A673 (cell line): ENCODE results near the gene SERINC5. TPM values are rescaled to one million over a fixed set of nuclear protein-coding genes. Genes with fewer than 3 reads are reported as not detected.

ENCODE experiments used
- BruUV-seq: library from RNA; stranded (reverse); fragments of 400-500 nt; replicated peaks from 2 replicates; lab custom pipeline; 2021; lab: Mats Ljungman, UMichigan
- CTCF ChIA-PET: fragments of 300-600 bp; sonication (Branson Sonifier 250); formaldehyde crosslinking; loops from one replicate; lab custom pipeline; 2022; ENCODE audit warnings: antibody characterized with exemption; lab: Charles Lee
- POLR2A ChIA-PET: fragments of 300-600 bp; sonication (Branson Sonifier 250); formaldehyde crosslinking; loops from one replicate; lab custom pipeline; 2022; ENCODE audit warnings: antibody characterized with exemption; ENCODE audit not compliant: low non-redundant PET; lab: Charles Lee
- DNase-seq: peaks from one replicate; pipeline ENCODE4 v3.0.0-alpha.2; 2015; ENCODE audit warnings: low spot score
- H3K27ac ChIP-seq: fragments of 200-600 bp; sonication (generic); 2 replicates; pipeline ENCODE4 v1.5.1; 2016; ENCODE audit warnings: mixed run types, low read depth, mild to moderate bottlenecking, mixed read lengths, antibody characterized with exemption, low read length; ENCODE audit not compliant: poor library complexity, severe bottlenecking
- H3K27me3 ChIP-seq: fragments of 200-600 bp; sonication (generic); replicated peaks from 2 replicates; pipeline ENCODE4 v1.6.1; 2017; ENCODE audit warnings: mixed run types, low read depth, mild to moderate bottlenecking, mixed read lengths, antibody characterized with exemption, low read length; ENCODE audit not compliant: insufficient read depth, poor library complexity
- H3K36me3 ChIP-seq: fragments of 200-600 bp; sonication (generic); 2 replicates; pipeline ENCODE4 v1.6.1; 2016; ENCODE audit warnings: mixed run types, mild to moderate bottlenecking, mixed read lengths, antibody characterized with exemption, low read length; ENCODE audit not compliant: insufficient read depth, poor library complexity, severe bottlenecking
- H3K4me1 ChIP-seq: fragments of 200-600 bp; sonication (generic); 2 replicates; pipeline ENCODE4 v1.6.1; 2017; ENCODE audit warnings: mixed run types, mild to moderate bottlenecking, mixed read lengths, antibody characterized with exemption, low read length; ENCODE audit not compliant: insufficient read depth, poor library complexity, severe bottlenecking
- H3K4me3 ChIP-seq: fragments of 200-600 bp; sonication (generic); 2 replicates; pipeline ENCODE4 v1.5.1; 2016; ENCODE audit warnings: low read depth, mixed run types, mild to moderate bottlenecking, mixed read lengths, low read length; ENCODE audit not compliant: poor library complexity, severe bottlenecking
- H3K9me3 ChIP-seq: fragments of 200-600 bp; sonication (generic); 2 replicates; pipeline ENCODE4 v1.6.1; 2016; ENCODE audit warnings: mixed run types, low read depth, mild to moderate bottlenecking, mixed read lengths, antibody characterized with exemption, low read length; ENCODE audit not compliant: poor library complexity, severe bottlenecking
- EZH2 ChIP-seq: fragments of 200-600 bp; sonication (generic); IDR thresholded peaks from 2 replicates; pipeline ENCODE4 v1.6.1; 2017; ENCODE audit warnings: borderline replicate concordance, low read depth, mild to moderate bottlenecking, mixed read lengths, antibody characterized with exemption, low read length; ENCODE audit not compliant: poor library complexity, severe bottlenecking
- intact Hi-C: fragments of 100-400 bp; cut with micrococcal nuclease; formaldehyde crosslinking; loops from one replicate; pipeline ENCODE4 v1.10.0; 2022; ENCODE audit not compliant: unreplicated experiment
- total RNA-seq: library from RNA; stranded (reverse); gene quantifications from 2 replicates; pipeline ENCODE4 v1.2.3, GENCODE V29; 2021
- TF ChIP-seq, protein P1 (sequence below): fragments of 300-800, 200-600 bp; sonication (generic); conservative IDR thresholded peaks from 2 replicates; pipeline ENCODE4 v1.5.1; 2017; ENCODE audit warnings: low read depth, mild to moderate bottlenecking, antibody characterized with exemption, low read length, moderate library complexity, mixed read lengths

SERINC5 gene
- total RNA-seq, 1 experiment from 2014 or later, result 20.6 TPM

DNA sequence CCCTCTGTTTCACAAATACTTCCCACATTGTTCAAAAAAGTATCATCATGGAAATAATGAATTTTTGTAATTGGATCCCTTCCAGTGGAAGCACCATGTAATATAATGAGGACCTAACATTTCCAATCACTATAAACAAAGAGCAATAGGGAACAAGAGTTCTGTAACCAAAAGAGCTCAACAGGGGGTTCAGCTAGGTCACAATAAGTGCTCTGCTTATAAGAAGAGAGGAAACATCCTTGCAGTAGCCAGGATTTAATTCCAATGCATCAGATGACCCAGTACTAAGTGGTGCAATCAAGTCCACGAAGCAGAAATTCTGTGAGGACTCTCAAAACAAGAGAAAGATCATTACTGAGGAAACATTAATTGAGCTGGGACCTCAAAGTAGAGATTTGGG, 5.9 kb downstream of the SERINC5 start:
- Histone ChIP-seq H3K9me3 (no peaks in the 10 kb centered on the region), H3K4me3 (no peak overlapping the region), H3K27ac (no peak overlapping the region), H3K4me1 (peaks cover 26% of the 10 kb centered on the region), H3K36me3 (no peaks in the 10 kb centered on the region), H3K27me3 (no peaks in the 10 kb centered on the region)
- intact Hi-C loops, result no loop called here
- no TSS peak for BruUV-seq
- TF ChIP-seq, protein P1, sequence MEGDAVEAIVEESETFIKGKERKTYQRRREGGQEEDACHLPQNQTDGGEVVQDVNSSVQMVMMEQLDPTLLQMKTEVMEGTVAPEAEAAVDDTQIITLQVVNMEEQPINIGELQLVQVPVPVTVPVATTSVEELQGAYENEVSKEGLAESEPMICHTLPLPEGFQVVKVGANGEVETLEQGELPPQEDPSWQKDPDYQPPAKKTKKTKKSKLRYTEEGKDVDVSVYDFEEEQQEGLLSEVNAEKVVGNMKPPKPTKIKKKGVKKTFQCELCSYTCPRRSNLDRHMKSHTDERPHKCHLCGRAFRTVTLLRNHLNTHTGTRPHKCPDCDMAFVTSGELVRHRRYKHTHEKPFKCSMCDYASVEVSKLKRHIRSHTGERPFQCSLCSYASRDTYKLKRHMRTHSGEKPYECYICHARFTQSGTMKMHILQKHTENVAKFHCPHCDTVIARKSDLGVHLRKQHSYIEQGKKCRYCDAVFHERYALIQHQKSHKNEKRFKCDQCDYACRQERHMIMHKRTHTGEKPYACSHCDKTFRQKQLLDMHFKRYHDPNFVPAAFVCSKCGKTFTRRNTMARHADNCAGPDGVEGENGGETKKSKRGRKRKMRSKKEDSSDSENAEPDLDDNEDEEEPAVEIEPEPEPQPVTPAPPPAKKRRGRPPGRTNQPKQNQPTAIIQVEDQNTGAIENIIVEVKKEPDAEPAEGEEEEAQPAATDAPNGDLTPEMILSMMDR, result no peak
- no peak for TF ChIP-seq EZH2
- CTCF ChIA-PET, result no interaction called here
- DNase-seq, result no peak
- POLR2A ChIA-PET, result no interaction called here

DNA sequence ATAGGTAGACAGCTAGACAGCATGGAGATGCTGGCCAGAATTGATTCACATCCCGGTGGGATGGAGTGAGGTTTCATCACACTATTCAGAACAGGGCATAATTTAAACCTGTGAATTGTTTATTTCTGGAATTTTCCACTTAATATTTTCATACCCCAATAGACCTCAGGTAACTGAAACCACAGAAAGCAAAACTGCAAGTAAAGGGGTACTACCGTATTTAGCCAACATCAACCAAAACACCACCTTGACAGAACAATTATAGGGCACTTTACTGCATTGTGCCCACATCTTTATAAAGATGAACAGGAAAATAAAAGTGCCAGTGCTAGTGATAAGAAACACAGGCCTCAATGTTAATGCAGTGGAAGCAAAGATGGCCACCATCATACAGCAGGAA, 7.5 kb downstream of the SERINC5 start:
- TF ChIP-seq, protein P1, result no peak
- no peak for TF ChIP-seq EZH2
- H3K27me3 ChIP-seq, result no peaks in the 10 kb centered on the region
- CTCF ChIA-PET, result no interaction called here
- H3K4me1 ChIP-seq, result peaks cover 20% of the 10 kb centered on the region
- intact Hi-C loops, result no loop called here
- no peak overlapping the region for H3K4me3 ChIP-seq
- peaks cover 8% of the 10 kb centered on the region for H3K9me3 ChIP-seq
- no peak overlapping the region for H3K27ac ChIP-seq
- no peak for DNase-seq
- no TSS peak for BruUV-seq
- POLR2A ChIA-PET, result no interaction called here
- H3K36me3 ChIP-seq, result no peaks in the 10 kb centered on the region

DNA sequence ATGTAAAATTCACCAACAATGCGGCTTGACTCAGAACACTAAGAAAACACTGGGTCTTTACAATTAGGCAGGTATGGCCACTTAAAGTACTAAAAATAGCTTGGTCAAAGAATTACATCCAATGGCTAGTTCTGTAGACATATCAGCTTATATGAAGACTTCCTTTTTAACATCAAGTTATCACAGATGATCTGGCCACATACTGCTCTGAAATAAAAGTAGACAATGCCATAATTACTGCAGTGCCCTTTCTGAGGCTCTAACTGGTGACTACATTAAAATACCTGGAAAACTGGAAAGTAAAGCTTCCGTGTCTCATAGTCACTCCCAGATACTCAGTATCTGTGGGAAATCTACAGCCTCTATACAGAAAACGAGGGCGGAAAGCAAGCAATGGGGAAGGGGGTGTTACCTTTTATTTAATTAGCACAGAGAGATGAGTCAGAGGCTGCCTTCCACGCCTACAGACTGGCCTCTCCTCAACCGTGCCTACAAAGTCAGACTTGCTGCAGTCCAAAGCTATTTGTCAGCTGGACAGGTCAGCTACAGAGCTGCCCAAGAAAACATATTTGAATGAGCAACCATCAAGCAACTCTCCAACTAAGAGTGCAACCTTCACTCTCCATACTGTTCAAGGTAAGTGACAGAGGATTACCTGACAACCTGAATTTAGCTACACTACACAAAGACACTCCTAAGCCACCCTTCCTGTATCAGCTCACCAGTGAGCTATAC, 8.7 kb downstream of the SERINC5 start:
- peak overlapping the region; percentile 61 for H3K27ac ChIP-seq

More for the DNA sequence above, 8.7 kb downstream of the SERINC5 start:
- H3K4me3 ChIP-seq, result peak overlapping the region; percentile 9
- TF ChIP-seq, protein P1, result no peak
- TF ChIP-seq EZH2, result no peak
- peaks cover 20% of the 10 kb centered on the region for H3K4me1 ChIP-seq
- peak; percentile 81 for DNase-seq
- intact Hi-C loops, result no loop called here
- no TSS peak for BruUV-seq
- POLR2A ChIA-PET, result interaction anchor here (0.6 kb wide), 1 partner anchor 10 kb away, joined by 4 read pairs; no protein-coding TSS in a partner anchor
- H3K36me3 ChIP-seq, result no peaks in the 10 kb centered on the region
- CTCF ChIA-PET, result no interaction called here
- H3K9me3 ChIP-seq, result peaks cover 18% of the 10 kb centered on the region
- H3K27me3 ChIP-seq, result no peaks in the 10 kb centered on the region
